GM23338 (cell line): ENCODE data around the gene THBS4.

Source experiments
- CREB1 ChIP-seq: fragments of 250-450 bp; sonication (Bioruptor Pico); IDR thresholded peaks from 2 replicates; pipeline ENCODE4 v1.5.0; 2020; ENCODE audit warnings: low read depth, mild to moderate bottlenecking, moderate library complexity
- CTCF ChIP-seq, 2 experiments: fragments of 200-600 bp in 1 of 2; sonication (generic) in 1 of 2; conservative IDR thresholded peaks; 2 replicates each; pipeline versions ENCODE4 v1.5.1 to v1.6.1; 2016 to 2017; ENCODE audit warnings: antibody characterized with exemption in 2 of 2, low read depth in 2 of 2, mild to moderate bottlenecking in 2 of 2, moderate library complexity in 1 of 2
- EZH2 ChIP-seq: fragments of 200-600 bp; sonication (generic); IDR thresholded peaks from one replicate; pipeline ENCODE4 v1.8.0; 2017; ENCODE audit warnings: antibody characterized with exemption, mild to moderate bottlenecking, low read depth; ENCODE audit not compliant: unreplicated experiment
- EZH2phosphoT487 ChIP-seq: fragments of 200-600 bp; sonication (generic); IDR thresholded peaks from one replicate; pipeline ENCODE4 v1.8.1; 2018; ENCODE audit warnings: antibody characterized with exemption; ENCODE audit not compliant: unreplicated experiment
- JUNB ChIP-seq: IDR thresholded peaks from one replicate; pipeline ENCODE4 v1.6.1; 2016; ENCODE audit warnings: antibody characterized with exemption; ENCODE audit not compliant: unreplicated experiment
- POLR2AphosphoS5 ChIP-seq: IDR thresholded peaks from 2 replicates; pipeline ENCODE4 v1.6.1; 2016; ENCODE audit warnings: antibody characterized with exemption, low read depth
- REST ChIP-seq: IDR thresholded peaks from one replicate; pipeline ENCODE4 v1.6.1; 2018; ENCODE audit warnings: antibody characterized with exemption; ENCODE audit not compliant: unreplicated experiment
- ZNF331 ChIP-seq: fragments of 250-450 bp; sonication (Bioruptor Pico); IDR thresholded peaks from 2 replicates; pipeline ENCODE4 v1.5.0; 2020; ENCODE audit warnings: low read depth, mild to moderate bottlenecking, moderate library complexity

- no peak for TF ChIP-seq CTCF (conservative IDR thresholded peaks at IDR 0.05; ENCODE audit: low read depth in 2 of 2)
- TF ChIP-seq EZH2: no peak
- no peak for TF ChIP-seq POLR2AphosphoS5
- TF ChIP-seq REST: no peak
- TF ChIP-seq CREB1 (CRISPR knock-in tag): no peak
- no peak for TF ChIP-seq EZH2phosphoT487
- no peak for TF ChIP-seq JUNB
- TF ChIP-seq ZNF331 (CRISPR knock-in tag): no peak
These were observed 66.8 kb downstream of the THBS4 start for GRCh38 chr5:80101993-80102392.
